ENCODE measurements around the gene RNF31.

- TF ChIP-seq ISL1 (CRISPR knock-in tag; IDR thresholded peaks at IDR 0.05) (no peak), ZFP30 (CRISPR knock-in tag; IDR thresholded peaks at IDR 0.05) (no peak), OSR1 (CRISPR knock-in tag; IDR thresholded peaks at IDR 0.05) (no peak), ZNF70 (CRISPR knock-in tag; IDR thresholded peaks at IDR 0.05) (no peak)
- TF ChIP-seq, protein P1, sequence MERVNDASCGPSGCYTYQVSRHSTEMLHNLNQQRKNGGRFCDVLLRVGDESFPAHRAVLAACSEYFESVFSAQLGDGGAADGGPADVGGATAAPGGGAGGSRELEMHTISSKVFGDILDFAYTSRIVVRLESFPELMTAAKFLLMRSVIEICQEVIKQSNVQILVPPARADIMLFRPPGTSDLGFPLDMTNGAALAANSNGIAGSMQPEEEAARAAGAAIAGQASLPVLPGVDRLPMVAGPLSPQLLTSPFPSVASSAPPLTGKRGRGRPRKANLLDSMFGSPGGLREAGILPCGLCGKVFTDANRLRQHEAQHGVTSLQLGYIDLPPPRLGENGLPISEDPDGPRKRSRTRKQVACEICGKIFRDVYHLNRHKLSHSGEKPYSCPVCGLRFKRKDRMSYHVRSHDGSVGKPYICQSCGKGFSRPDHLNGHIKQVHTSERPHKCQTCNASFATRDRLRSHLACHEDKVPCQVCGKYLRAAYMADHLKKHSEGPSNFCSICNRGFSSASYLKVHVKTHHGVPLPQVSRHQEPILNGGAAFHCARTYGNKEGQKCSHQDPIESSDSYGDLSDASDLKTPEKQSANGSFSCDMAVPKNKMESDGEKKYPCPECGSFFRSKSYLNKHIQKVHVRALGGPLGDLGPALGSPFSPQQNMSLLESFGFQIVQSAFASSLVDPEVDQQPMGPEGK (CRISPR knock-in tag; IDR thresholded peaks at IDR 0.05; ENCODE audit: borderline replicate concordance), result no peak
Observed at GRCh38 chr14:24206260-24207103, 59.2 kb downstream of the RNF31 start.
